Putamen (tissue), 1 donor: ENCODE results near the gene CRYBG1.

ENCODE experiments used
- DNase-seq: peaks from one replicate; pipeline ENCODE4 v3.0.0-alpha.2; 2016; ENCODE audit warnings: low spot score

Gene CRYBG1

DNA sequence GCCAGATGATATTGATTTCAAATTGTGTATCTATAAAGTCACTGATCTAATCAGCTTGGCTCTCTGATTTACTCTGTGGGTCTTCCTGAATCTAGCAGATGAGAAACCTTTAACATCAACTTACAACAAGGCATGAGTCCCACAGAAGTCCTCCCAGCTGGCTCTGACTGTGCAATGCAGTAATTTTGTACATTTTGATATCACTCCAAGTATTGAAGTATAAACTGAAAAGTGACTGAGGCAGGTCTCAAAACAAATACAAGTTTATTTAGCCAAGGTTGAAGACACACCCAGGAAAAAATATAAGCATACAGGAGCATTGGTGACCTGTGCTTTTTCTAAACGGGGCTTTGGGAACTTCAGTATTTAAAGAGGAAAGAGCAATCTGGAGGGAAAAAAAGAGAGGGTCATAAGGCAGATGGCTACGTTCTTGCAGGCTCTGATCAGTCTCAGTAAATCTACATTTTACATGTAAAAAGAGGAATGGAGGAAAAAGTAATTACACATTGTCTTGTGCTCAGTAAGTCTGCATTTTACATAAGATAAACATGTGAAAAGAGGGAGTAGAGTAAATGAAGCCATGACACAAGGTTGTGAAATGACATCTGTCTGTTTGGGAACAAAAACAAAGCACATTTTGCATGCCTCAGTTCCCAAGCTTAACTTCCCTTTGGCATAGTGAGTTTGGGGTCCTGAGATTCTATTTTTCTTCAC lies 59.5 kb downstream of the CRYBG1 start:
- DNase-seq, result no peak

DNA sequence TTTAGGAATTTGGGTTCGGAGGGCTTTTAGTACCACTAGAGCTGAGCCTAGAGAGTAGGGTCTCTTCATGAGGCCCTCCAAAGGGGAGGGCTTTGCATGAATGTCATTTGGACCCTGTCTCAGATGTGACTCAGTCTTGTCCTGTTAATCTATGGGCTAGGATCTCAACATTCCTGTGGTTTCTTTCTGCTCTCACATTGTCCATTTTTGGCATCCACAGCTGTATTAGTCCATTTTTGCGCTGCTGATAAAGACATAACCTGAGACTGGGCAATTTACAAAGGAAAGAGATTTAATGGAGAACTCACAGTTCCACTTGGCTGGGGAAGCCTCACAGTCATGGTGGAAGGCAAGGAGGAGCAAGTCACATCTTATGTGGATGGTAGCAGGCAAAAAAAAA lies 61.0 kb downstream of the CRYBG1 start:
- no peak for DNase-seq

DNA sequence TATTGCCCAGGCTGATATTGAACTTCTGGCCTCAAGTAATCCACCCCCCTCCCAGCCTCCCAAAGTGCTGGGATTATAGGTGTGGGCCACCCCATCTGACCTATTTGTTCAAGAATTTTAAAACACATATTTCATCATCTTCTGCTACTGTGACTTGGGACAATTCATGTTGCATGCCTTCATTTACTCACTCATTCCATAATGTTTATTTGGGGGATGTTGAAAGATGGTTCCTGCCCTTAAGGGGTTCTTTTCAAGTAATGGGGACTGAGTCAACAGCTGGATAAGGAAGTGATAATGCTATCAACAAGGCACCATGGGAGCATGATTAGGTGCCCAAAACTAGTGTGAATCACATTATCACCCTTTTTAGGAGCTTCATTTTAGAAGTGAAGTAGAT lies 62.0 kb downstream of the CRYBG1 start:
- DNase-seq, result no peak

DNA sequence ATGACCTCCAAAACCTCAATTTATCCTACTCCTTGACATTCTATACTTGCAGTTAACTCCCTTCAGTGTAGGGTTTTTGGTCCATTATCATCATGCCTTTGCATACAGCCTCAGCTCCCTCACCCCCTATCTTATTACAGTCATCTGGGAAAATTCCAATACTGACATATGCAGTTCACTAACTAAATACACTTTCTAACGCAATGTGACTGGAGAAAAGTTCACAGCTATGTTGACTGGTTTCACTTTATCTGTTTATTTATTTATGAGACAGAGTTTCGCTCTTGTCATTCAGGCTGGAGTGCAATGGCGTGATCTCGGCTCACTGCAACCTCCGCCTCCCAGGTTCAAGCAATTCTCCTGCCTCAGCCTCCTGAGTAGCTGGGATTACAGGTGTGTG lies 64.9 kb downstream of the CRYBG1 start:
- DNase-seq, result no peak

DNA sequence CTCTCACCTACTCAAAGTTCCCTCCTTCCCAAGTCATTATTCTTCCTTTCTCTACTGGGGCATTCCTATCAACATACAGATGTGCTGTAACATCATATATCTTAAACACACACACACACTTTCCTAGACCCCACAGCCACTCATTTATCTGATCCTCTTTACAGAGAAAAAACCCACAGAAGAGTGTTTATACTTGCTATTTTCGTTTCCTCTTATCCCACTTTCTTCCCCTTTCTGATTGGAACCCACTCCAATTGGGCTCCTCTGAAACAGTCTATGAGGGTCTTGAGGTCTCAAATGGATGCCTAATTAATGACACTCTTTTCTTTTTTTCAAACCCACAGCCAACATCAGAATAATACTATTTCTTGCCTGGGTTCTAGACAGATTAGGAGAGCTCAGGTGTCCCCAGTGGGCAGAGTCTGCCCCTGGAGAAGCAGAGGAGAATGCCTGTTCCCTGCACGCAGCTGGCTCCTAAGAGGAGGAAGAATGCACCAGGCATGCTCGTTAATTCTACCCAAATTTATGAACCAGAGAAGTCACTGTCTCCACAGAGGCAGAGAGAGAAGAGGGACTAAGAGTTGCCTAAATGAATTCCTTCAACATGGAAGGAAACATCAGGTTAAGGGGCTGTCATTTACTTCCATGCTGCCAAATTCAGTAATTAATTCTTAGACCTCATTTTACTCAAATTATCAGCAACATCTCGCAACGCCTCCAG lies 65.9 kb downstream of the CRYBG1 start:
- no peak for DNase-seq

DNA sequence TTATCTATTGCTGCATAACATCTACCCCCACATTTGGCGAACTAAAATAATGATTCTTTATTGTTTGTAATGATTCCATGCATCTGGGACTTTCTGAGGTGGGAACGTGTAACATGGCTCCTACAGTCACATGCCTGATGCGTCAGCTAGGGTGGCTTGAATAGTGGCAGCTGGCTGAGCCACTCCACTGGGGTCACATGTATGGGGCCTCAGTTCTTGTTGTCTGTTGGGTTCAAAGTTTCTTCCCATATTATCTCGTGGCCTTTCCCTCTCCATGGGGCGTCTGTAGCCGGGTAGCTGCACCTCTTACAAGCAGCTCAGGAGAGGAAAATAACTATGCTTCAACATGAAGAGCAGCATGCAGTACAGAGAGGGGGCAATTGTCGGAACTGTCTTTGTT lies 69.9 kb downstream of the CRYBG1 start:
- no peak for DNase-seq

GRCh38 chr6:106431405-106431804 lies 70.9 kb downstream of the CRYBG1 start:
- no peak for DNase-seq

DNA sequence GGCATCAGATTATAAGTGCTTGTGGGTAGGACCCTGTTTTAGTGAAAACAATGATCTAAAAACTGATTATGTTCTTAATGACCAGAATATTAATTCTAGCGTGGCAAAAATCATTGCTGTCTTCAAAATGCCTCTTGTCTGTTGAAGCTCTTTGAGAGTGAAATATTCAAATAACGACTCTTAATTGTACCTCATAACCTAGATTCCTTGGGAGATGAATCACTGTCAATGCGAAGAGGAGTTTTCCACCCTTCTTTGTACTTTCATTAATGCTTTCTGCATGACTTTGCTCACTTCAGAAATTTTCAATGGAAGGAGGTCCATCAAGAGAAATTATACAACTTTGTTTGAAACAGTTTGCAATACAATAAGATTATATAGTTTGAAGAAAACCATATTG lies 71.5 kb downstream of the CRYBG1 start:
- no peak for DNase-seq

- DNase-seq, result no peak
These were observed 74.0 kb downstream of the CRYBG1 start for GRCh38 chr6:106434530-106434929.

GRCh38 chr6:106439459-106439858 lies 78.9 kb downstream of the CRYBG1 start:
- DNase-seq, result no peak

- no peak for DNase-seq
These were observed 80.0 kb downstream of the CRYBG1 start for GRCh38 chr6:106440546-106440945.

DNA sequence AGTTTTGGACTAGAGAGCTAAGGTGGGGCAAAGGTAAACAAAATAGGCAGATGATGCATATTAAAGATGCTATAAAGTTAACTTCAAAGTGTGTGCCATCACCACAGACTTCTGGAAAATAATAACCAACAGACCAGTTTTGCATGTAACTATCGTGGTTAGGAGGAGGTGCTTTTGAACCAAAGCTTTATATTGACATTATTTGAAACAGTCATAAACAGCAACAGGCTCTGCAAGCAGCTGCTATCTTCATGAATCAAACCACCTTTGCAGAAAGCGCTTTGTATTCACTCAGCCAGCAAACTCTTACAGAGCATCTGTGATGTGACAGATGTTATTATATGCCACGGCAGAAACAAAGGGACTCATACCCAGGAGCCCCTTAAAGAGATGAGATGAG lies 81.9 kb downstream of the CRYBG1 start:
- DNase-seq, result no peak

DNA sequence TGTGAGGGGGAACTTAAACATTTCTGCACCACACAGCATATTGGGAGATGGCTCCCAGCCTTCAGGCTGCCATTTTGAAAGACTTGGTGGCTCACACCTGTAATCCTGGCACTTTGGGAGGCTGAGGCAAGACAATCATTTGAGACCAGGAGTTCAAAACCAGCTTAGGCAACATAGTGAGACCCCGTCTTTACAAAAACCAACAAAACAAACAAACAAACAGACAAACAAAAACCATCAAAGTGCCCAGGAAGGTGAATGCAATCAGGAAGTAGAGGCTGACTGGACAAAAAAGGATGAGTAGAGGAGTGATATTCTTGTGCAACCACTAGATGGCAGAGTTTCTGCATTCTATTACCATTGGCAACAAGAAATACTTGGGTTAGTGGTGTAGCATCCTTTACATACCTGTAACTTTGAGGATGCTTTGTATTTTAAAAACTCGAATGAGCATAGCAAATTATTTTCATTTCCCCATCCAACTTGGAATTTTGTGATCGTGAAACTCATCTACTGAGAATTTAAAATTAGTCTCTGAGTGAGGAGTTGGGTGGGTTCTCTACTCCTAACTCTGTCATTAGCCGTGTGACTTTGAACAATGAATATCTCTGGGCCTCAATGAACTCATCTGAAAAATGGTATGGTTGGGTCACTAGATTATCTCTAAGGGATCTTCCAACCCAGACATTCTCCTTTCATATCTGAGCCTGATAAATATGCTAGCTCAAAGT lies 84.4 kb downstream of the CRYBG1 start:
- peak; percentile 23 for DNase-seq

- DNase-seq, result no peak
These were observed 85.0 kb downstream of the CRYBG1 start for GRCh38 chr6:106445508-106445878.

DNA sequence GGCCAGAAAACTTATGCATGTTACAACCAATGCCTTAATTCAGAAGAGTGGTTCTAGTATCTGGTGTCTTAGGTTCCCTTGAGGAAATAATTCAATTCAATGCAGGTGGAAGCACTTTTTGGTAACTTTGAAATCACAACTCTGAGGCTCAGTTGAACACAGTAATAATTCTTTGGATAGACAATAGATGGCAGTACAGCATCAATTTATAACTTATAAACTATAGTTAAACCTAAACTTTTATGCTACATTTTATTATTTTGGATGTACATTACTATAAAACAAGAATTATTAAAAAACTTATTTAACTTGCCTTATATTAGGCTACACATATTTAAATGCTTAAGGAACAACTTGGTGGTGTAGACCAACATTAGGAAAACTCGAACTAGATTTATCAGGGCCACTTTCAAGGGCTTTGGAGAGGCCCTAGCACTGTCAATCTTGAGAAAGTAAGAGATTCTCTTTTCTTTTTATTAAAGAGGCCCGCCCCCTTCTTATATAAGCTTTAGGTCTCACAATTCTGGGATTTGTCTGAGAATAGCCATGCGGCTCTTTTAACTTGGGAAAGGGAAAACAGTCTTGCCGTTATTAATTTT lies 85.9 kb downstream of the CRYBG1 start:
- DNase-seq, result no peak

- DNase-seq, result no peak
These were observed 86.5 kb downstream of the CRYBG1 start for GRCh38 chr6:106446983-106447382.

GRCh38 chr6:106448000-106448426 lies 87.5 kb downstream of the CRYBG1 start:
- DNase-seq, result peak; percentile 8

DNA sequence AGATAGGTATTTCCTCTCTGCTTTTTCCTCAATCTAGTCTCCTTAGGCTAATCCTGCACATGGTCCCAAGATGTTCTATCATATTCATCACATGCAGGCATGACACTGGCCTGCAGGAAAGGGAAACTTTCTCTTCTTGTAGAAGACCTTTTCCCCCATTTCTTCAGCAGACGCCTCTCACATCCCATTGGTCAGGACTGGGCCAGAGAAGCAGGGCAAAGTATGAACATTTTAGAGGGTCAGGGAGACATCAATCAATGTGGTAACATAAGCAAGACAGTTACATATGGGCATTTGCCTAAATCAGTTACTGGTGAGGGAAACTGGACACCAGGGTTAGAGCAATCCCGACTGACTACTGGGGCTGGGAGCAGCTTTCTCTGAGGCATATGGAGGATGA lies 90.1 kb downstream of the CRYBG1 start:
- DNase-seq, result no peak

DNA sequence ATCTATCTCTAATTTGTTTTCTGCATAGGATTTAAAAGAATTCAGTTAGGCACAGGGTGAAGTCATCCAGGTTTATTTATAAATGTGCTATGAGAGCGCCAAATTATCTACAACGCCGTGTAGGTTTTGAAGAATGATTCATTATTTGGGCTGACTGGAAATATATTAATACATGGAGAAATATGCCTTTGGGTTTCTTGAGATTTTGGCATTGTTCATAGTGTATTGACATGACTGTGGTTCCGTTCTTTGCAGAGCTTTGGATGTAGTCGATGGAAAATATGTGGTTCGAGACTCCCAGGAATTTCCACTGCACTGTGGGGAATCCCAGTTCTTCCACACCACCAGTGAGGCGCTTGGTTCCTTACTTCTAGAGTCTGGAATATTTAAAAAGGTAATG lies 90.9 kb downstream of the CRYBG1 start:
- no peak for DNase-seq

- DNase-seq, result no peak
These were observed 92.1 kb downstream of the CRYBG1 start for GRCh38 chr6:106452628-106453027.

DNA sequence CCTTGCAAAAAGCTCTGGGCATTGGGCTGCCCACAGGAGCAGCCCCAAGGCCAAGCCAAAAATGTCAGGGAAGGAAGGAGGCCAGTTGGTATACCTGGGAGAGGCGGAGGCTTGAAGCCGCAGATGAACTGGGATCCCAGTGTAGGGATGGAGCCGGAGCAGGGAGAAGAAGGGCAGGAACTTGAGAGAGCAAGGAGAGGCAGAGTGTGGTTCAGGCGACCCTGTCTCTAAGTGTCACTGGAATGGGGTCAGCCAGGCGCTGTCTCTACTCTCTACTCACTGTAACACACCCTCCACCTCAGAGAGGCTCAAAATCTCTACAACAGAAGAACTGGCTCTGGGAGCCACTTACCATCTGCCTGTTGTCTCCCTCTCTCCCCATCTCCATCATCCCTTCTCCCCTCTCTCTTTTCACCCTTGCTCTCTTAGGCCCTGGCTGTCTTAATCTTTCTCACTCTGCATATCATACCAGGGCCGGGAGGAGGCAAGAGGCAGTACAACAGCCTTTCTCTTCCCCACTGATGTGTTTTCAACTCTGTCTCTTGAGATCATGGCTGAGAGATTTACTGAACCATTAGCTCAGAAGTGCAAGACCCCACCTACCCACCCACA lies 93.3 kb downstream of the CRYBG1 start:
- no peak for DNase-seq

DNA sequence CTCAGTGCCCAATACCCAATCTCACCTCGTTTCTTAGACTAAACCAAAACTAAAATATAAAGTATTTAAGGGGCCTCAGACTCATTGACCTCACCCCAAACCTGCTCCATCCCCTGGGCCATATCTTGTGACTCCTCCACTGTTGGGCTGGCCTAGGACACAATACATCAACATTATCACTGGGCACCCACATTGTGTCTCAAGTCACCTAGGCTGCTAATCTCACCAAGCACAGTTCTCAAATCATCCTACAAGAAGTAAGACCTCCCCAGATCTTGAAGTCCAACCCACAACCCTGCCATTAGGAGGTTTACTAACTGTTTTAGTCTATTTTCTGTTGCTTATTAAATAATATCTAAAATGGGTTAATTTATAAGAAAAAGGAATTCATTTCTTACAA lies 96.2 kb downstream of the CRYBG1 start:
- no peak for DNase-seq
